Peyer's patch (tissue), 4 donors: ENCODE data around the gene LTO1. TPM values are rescaled to one million over a fixed set of nuclear protein-coding genes. Genes with fewer than 3 reads are reported as not detected.

ENCODE experiments used
- DNase-seq, 3 donors: peaks; one replicate each; pipeline ENCODE4 v3.0.0-alpha.2; 2017 to 2019
- H3K27ac ChIP-seq, 4 donors: fragments of 200-600 bp; sonication (generic); one replicate each; pipeline ENCODE4 v1.5.1; 2016 to 2019
- H3K27me3 ChIP-seq, 2 donors: fragments of 200-600 bp; sonication (generic); one replicate each; pipeline ENCODE4 v1.5.1; 2019
- H3K36me3 ChIP-seq, 3 donors: fragments of 200-600 bp; sonication (generic); one replicate each; pipeline ENCODE4 v1.5.1; 2016 to 2019
- H3K4me1 ChIP-seq, 4 donors: fragments of 200-600 bp; sonication (generic); one replicate each; pipeline ENCODE4 v1.5.1; 2016 to 2019
- H3K4me3 ChIP-seq, 4 donors: fragments of 200-600 bp; sonication (generic); 1 replicate in 3 of 4; 2 replicates in 1 of 4; pipeline ENCODE4 v1.5.1; 2016 to 2019; ENCODE audit warnings: mild to moderate bottlenecking in 1 of 4
- H3K9me3 ChIP-seq, 4 donors: fragments of 200-600 bp; sonication (generic); one replicate each; pipeline ENCODE4 v1.5.1; 2016 to 2019; ENCODE audit warnings: mild to moderate bottlenecking in 1 of 4
- POLR2A ChIP-seq, 2 donors: fragments of 450-650 bp; IDR thresholded peaks; one replicate each; pipeline ENCODE4 v1.5.1; 2017; ENCODE audit warnings: antibody characterized with exemption in 2 of 2, mild to moderate bottlenecking in 2 of 2, moderate library complexity in 2 of 2
- total RNA-seq, 4 donors: library from RNA; depleted of rRNA; stranded (reverse); fragments of >200 nt; gene quantifications; one replicate each; pipeline ENCODE4 v1.1.0, GENCODE V29; 2016
- TF ChIP-seq, protein P1 (sequence below), 6 experiments: fragments of 450-650 bp in 4 of 6; fragments of 200-600 bp in 2 of 6; sonication (generic) in 1 of 6; IDR thresholded peaks; one replicate each; pipeline ENCODE4 v1.5.1; 2017 to 2019; ENCODE audit warnings: antibody characterized with exemption in 6 of 6, mild to moderate bottlenecking in 3 of 6, moderate library complexity in 1 of 6

LTO1 gene
- total RNA-seq, 4 donors from 2014 or later = 22.1 to 50.3 (median 36.6) TPM

- H3K4me3 ChIP-seq = no peak overlapping the region
Measured at GRCh38 chr11:69650832-69651344, 24.3 kb downstream of the LTO1 start.

DNA sequence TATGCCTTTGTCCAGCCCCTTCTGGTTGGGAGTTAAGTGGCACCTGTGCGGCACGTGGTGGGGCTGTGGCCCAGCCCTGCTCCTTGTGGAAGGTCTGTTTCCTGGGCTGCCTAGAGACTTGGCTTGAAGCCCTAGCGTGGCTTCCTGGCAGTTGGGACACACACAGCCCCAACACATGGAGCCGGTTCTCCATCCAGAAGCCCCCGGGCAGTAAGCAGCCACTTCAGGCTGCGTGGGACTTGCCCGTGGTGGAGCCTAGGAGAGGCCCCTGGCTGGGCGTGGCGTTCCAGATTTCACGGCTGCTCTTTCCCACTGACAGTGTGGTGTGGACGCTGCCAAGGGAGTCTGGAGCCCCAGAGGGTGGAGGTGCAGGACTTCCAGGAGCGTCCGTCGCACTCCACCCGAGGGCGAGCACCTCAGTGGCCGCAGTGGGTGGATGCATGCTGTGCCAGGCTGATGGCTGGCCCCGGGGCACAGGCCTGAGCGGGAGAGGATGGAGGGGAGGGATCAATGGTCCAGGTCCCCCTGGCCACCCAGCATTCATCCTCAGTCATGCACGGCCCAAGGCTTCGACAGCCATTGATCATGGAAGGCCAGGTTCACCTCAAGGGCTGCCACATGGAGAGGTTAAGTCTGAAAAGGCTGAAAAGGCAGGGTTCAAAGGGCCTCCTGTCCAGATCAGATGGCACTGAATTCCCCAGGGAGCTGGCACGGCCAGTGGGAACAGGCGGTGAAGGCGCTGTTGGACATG is 24.9 kb downstream of the LTO1 start:
- no peaks in the 10 kb centered on the region for H3K27me3 ChIP-seq
- no peaks in the 10 kb centered on the region for H3K9me3 ChIP-seq
- no peak overlapping the region for H3K27ac ChIP-seq
- no peaks in the 10 kb centered on the region for H3K4me1 ChIP-seq
- H3K4me3 ChIP-seq = no peak overlapping the region
- TF ChIP-seq, protein P1, sequence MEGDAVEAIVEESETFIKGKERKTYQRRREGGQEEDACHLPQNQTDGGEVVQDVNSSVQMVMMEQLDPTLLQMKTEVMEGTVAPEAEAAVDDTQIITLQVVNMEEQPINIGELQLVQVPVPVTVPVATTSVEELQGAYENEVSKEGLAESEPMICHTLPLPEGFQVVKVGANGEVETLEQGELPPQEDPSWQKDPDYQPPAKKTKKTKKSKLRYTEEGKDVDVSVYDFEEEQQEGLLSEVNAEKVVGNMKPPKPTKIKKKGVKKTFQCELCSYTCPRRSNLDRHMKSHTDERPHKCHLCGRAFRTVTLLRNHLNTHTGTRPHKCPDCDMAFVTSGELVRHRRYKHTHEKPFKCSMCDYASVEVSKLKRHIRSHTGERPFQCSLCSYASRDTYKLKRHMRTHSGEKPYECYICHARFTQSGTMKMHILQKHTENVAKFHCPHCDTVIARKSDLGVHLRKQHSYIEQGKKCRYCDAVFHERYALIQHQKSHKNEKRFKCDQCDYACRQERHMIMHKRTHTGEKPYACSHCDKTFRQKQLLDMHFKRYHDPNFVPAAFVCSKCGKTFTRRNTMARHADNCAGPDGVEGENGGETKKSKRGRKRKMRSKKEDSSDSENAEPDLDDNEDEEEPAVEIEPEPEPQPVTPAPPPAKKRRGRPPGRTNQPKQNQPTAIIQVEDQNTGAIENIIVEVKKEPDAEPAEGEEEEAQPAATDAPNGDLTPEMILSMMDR (IDR thresholded peaks at IDR 0.05) = no peak
- no peak for TF ChIP-seq POLR2A (IDR thresholded peaks at IDR 0.05)
- DNase-seq = peak in 1 of 3 donors; percentile 37
- peaks cover 0 to 60% (median 0%) of the 10 kb centered on the region in 3 donors for H3K36me3 ChIP-seq

More at GRCh38 chr11:69650832-69651344, 24.3 kb downstream of the LTO1 start:
- DNase-seq = no peak
- Histone ChIP-seq H3K36me3 (peaks cover 0 to 60% (median 0%) of the 10 kb centered on the region in 3 donors), H3K27me3 (no peaks in the 10 kb centered on the region), H3K4me1 (no peaks in the 10 kb centered on the region), H3K27ac (no peak overlapping the region), H3K9me3 (no peaks in the 10 kb centered on the region)
- TF ChIP-seq, protein P1 (IDR thresholded peaks at IDR 0.05) = no peak
- no peak for TF ChIP-seq POLR2A (IDR thresholded peaks at IDR 0.05)

DNA sequence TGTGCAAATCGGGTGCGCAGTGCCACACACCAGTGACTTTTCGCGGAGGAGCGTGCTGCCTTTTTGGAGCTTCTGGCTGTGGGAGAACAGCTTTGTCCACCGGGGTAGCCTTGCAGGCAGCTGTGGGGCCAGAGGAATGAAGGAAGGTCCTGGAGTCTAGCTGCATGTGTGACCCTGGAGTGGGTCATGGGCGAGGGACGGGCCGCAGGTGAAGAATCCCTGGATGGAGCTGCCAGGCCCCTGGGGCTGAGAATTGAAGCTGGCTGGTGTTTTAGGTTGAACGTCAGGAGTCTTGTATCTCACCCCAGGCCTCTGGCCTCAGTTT is 25.6 kb downstream of the LTO1 start:
- peaks cover 0 to 60% (median 0%) of the 10 kb centered on the region in 3 donors for H3K36me3 ChIP-seq
- no peaks in the 10 kb centered on the region for H3K27me3 ChIP-seq
- H3K9me3 ChIP-seq = no peaks in the 10 kb centered on the region
- peaks cover 0 to 6% (median 0%) of the 10 kb centered on the region in 4 donors for H3K4me1 ChIP-seq
- peak in 1 of 3 donors; percentile 35 for DNase-seq
- no peak for TF ChIP-seq POLR2A (IDR thresholded peaks at IDR 0.05)
- TF ChIP-seq, protein P1 (IDR thresholded peaks at IDR 0.05) = no peak
- no peak overlapping the region for H3K27ac ChIP-seq
- no peak overlapping the region for H3K4me3 ChIP-seq

- Histone ChIP-seq H3K36me3 (peaks cover 0 to 60% (median 0%) of the 10 kb centered on the region in 3 donors), H3K27ac (no peak overlapping the region)
Measured at GRCh38 chr11:69648679-69649575, 26.2 kb downstream of the LTO1 start.

More at GRCh38 chr11:69648679-69649575, 26.2 kb downstream of the LTO1 start:
- TF ChIP-seq, protein P1 (IDR thresholded peaks at IDR 0.05) = no peak
- TF ChIP-seq POLR2A (IDR thresholded peaks at IDR 0.05) = no peak
- Histone ChIP-seq H3K4me3 (no peak overlapping the region), H3K4me1 (peaks cover 0 to 12% (median 1%) of the 10 kb centered on the region in 4 donors), H3K9me3 (no peaks in the 10 kb centered on the region), H3K27me3 (no peaks in the 10 kb centered on the region)
- DNase-seq = peak in 1 of 3 donors; percentile 42
